Left forelimb (tissue), 1 donor: ENCODE results near the gene TBCD.

ENCODE experiments used
- DNase-seq: peaks from one replicate; pipeline ENCODE4 v3.0.0-alpha.2; 2018; ENCODE audit warnings: low spot score

Gene TBCD

DNA sequence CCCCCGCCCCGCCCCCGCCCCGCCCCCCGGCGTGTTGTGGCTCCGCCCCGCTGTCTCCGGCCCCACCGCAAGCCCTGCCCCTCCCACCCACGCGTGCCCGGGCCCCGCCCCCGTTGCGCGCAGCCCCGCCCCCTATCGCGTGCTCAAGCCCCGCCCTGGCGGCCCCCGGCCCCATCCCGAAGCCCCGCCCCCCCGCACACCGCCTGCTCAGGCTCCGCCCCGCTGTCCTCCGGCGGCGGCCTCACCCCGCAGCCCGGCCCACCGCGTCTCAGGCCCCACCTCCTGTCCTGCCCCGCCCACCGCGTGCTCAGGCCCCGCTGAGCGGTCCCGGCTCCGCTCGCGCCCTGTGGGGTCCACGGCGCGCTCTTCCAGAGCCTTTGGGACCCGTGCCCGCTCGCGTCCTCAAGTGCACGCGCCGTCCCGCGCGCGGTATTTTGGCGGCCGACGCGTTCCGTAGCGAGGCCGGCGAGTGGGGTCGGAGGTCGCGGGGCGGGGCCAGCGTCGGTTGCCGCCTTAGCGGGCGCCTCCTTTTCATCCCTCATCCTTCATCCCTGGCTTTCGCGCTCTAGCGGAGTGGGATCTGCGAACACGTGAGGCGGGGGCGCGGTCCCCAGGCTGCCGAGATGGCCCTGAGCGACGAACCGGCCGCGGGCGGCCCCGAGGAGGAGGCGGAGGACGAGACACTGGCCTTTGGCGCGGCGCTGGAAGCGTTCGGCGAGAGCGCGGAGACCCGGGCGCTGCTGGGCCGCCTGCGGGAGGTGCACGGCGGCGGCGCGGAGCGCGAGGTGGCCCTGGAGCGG lies at the start of gene TBCD:
TBCD (plus strand) TSS at position 495 of the 800 bp plus-strand sequence; CDS start at position 624, 129 bp downstream.
- peak; percentile 95 for DNase-seq

- no peak for DNase-seq
Observed at GRCh38 chr17:82702231-82702927, 49.5 kb upstream of the TBCD start.

DNA sequence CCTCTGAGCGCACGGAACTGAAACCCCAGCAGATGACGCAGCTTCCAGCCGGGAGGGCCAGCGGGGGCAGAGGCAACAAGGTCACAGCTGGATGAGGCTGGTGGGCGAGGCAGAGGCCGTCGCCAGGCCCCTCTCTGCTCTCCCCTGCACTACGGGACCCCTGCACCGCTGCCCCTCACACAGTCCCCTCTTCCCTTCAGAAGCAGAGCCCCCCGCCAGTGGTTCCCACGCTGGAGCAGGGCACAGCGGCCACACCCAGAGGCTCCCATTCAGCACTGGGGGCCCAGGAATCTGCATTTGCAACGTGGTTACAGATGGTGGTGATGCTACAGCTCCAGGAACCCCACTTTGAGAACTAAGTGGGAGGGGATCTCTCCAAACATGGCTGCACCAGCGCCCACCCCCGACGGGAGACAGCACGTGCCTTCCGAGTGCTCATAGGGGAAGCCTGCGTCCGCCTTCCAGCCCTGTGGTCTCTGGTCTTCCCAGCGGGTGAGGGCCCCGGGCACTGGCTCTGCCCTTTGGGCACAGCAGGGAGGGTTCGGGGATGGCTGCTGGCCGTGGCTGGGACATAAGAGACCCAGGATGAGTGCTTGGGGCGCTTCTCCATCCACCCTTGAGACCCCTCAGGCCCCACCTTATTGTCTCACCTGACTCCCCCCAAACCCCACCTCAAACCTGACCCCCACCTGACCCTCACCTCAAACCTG lies 48.7 kb upstream of the TBCD start:
- DNase-seq: no peak

DNA sequence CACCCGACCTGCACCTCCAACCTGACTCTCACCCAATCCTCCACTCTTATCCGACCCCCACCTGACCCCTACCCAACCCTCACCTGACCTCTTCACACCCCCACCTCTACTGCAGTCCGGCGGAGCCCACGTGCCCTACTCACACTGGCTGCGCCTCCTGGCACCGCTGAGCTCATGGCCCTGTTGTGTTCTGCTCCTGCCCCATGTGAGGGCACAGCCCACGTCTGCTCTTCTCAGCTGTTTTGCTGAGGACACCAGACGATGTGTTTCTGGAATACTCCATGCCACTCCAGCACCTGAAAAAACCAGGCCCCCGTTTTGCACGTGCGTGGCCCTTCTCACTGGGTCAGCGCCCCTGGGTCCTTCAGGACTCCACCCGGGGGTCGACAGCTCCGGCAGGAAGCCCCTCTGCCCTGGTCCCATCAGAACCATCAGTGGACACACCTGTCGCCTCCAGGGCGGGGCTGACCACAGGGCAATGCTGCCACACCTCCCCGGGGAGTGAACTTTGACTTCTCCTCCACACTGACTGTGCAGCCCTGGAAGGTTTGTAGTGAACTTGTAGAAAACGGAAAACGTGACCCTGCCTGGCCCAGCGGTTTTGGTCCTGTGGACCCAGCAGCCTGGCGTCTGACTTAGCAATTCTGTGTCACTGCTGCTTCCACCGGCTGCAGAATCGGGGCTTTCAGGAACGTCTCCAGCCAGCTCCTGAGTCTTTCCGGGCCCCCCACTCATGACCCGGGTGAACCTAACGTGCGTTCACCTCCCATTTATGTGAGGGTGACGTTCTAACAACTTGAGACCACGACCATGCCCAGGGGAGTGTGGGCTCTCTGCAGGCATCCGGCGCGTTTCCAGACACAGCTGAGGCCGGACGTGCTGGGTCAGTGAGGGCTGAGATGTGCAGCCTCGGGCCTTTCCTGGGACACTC lies 47.7 kb upstream of the TBCD start:
- no peak for DNase-seq

- no peak for DNase-seq
Observed at GRCh38 chr17:82704886-82705285, 47.0 kb upstream of the TBCD start.

DNA sequence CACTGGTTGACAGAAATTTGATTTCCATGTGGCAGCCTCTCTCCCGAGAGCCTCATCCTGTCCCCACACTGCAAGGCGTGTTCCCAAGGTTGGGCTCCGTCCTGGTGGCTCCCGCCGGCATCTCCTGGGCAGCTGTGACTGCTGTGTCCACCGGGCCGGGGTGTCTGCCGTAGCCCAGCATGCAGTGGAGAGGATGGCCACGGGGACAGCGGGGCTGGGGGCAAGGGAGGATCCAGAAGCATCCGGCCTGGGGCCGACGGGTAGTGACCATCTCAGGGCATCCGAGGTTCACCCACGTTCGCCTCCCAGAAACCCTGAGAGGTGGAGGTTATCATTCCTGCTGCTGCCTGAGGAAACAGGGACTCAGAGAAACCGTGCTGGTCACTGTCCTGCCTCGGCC lies 46.1 kb upstream of the TBCD start:
- DNase-seq: no peak

- DNase-seq: no peak
Observed at GRCh38 chr17:82709024-82709675, 42.7 kb upstream of the TBCD start.

DNA sequence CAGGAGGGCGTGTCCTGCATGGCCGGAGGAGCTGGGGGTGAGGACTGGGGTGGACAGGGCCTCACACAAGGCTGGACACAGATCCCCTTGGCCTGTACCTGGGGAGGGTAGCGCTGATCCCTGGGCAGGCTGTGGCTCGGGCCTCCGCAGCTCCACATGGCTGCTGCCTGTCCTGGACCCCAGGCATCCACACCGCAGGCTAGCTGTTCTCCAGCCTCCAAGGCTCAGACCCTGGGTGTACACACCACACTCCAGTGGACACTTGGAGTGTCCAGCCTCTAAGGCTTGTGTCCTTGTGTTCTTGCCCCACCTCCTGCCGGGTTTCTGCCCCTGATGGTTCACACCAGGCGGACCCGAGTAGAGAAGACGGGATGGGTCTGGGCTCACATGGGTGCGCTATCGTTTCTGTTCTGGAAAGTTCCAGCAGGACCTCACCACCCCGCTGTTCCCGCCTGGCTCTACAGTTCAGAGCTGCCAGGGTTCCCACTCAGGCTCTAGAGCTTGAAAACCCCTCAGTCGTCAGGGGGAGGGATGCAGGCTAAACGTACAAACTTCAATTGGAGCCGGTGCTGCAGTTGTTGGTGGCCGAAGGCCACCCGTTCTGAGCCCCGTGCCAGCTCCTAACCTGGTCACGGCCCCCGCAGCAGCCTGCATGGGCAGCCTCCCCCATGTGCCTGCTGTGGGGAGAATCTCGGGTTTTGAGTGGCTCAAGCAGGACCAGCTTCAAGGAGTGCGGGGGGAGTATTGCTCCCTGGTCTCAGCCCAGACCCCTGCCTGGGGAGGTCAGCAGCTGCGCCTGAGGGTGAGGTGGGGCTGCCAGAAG lies 42.0 kb upstream of the TBCD start:
- no peak for DNase-seq

DNA sequence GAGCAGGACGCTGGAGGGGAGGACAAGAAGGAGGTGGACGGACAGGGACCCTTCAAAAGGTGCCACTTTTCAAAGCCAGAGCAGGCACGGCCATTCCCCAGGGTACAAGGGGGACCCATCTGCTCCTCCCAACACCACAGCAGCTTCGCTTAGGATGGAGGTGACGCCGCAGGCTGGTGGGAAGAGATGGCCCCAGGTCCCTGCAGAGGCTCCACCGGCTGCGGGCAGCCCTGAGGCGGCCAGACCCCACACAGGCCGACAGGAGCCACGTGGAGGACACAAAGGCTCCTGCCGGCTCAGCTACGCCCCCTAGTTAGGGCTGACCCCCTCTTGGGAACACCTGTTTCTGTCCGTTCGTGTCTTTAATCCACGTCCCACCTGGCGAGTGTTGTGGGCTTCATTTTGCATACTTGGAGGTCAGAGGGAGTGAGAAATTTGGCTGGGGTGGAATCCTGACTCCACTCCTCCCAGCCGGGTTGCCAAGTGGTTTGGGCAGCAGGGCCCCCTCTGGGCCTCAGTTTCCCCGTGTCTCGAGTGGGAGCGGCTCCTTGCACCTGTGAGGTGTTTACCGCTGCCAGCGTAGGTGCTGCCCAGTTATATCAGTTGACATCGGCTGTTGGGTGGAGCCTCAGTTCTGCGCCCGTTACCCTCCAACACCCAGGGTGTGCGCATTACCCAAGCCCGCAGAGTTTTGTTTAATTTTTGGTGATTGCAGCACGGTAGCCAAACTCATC lies 41.2 kb upstream of the TBCD start:
- no peak for DNase-seq

- no peak for DNase-seq
Observed at GRCh38 chr17:82713071-82713723, 38.7 kb upstream of the TBCD start.

DNA sequence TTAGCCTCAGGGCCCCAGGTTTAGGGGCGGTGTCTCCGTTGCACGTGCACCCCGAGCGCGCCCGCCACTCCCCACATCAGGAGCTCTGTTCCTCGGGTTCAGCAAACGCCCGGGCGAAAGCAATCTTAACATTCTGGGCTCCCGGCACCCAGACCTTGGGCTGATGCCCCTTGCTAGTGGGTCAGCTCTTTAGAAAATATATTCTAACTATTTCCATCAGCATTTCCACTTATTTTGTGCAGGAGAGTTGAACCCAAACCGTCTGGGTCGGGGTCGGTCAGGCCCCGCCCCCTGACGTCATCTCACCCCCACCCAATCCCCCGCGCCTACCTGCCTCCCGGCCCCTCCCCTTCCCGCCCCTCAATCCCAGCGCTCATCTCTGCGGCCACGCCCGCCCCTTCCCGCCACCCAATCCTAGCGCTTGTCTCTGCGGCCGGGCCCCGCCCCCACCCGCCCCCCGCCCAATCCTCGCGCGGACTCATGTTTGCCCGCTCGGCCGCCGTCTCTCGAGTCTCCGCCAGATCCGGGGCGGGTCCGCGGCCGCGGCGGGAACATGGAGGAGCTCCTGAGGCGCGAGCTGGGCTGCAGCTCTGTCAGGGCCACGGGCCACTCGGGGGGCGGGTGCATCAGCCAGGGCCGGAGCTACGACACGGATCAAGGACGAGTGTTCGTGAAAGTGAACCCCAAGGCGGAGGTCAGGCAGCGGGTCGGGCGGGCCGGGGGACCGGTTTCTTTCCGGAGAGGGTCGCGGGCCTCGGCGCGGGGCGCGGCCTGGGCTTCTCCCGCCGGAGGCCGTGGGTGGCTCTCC lies 35.5 kb upstream of the TBCD start, which contains the start of gene FN3KRP:
FN3KRP (plus strand) TSS at position 504 of the 808 bp plus-strand sequence; CDS start at position 554, 50 bp downstream.
- DNase-seq: peak; percentile 98

- DNase-seq: no peak
Observed at GRCh38 chr17:82718986-82719685, 32.7 kb upstream of the TBCD start.

- DNase-seq: no peak
Observed at GRCh38 chr17:82720204-82720603, 31.7 kb upstream of the TBCD start.

DNA sequence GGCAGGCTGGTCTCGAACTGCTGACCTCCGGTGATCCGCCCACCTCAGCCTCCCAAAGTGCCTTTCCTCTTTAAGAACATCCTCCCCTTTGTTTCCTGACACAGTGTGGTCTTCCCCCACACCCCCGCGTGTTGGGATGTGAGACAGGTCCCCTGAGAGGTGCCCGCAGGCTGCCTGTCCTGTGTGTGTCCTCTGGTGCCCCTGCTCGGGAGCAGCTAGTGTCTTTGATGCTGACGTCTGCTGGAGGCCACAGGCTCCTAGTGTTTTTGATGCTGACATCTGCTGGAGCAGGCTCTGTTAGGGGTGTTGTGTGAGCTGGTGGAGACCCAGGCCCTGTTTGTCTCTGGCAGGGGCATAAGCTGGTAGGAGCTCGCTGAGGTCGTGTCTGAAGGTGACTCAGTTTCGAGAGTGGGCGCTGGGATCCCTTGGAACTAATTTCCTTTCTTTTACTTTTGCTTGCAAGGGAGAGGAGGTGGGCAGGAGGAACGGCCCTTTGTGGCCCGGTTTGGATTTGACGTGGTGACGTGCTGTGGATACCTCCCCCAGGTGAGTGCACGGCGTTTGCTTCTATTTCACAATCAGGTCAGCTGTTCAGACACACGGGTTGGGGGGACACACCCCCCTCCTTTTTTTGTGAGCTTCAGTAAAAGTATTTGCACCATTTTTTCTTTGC lies 29.4 kb upstream of the TBCD start:
- DNase-seq: no peak

DNA sequence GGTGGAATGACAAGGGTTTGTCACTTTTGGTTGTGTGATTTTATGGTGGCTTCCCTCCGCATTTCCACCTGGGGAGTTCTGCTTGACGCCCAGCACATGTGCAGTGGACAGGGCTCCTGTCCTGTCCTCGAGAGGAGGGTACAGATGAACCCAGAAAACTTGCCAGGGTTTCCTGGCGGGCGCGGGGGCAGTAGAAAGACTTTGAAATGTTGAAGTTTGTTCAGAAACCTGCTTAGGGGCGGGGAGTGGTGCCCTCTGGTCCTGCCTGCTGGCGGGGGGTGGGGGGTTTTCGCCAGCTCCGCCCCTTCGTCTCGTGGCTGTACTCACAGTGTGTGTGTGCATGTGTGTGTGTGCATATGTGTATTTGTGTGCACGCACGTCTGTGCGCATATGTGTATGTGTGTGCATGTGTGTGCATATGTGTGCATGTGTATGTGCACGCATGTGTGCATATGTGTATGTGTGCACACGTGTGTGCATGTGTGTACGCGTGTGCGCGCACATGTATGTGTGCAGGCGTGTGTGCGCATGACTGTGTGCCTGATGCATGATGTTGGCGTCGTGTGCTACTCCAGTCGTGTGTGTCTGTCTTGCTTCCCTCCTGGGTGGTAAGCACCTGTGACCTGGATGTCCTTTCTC lies 28.6 kb upstream of the TBCD start:
- DNase-seq: no peak

DNA sequence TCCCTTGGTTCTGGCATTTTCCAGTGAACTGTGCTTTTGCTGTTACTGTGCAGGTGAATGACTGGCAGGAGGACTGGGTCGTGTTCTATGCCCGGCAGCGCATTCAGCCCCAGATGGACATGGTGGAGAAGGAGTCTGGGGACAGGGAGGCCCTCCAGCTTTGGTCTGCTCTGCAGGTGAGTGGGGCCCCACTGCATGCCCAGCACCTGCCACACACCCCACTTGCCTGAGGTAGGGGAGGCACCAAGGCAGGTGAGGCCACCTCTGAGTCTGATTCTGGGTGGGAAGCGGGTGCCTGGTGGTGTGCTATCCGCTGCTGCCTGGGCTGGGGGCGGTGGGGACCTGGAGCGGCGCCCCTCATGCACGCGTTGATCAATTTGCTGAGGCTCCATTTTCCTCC lies 25.4 kb upstream of the TBCD start:
- no peak for DNase-seq
